Gastrocnemius medialis (tissue), 4 donors: ENCODE results near the gene PDCD11. TPM values are rescaled to one million over a fixed set of nuclear protein-coding genes. Genes with fewer than 3 reads are reported as not detected.

Experiments
- ATAC-seq, 2 donors: fragments of 150-250 bp; one replicate each; pipeline ENCODE4 v1.9.1; 2016
- DNase-seq, 2 donors: peaks; one replicate each; pipeline ENCODE4 v3.0.0-alpha.2; 2019
- H3K27ac ChIP-seq, 4 donors: fragments of 200-600 bp; sonication (generic); 1 replicate in 1 of 4; 2 replicates in 3 of 4; pipeline ENCODE4 v1.5.1; 2016 to 2018; ENCODE audit warnings: mild to moderate bottlenecking in 2 of 4, moderate library complexity in 1 of 4
- H3K27me3 ChIP-seq, 3 donors: fragments of 200-600 bp; sonication (generic) in 2 of 3; 1 replicate in 1 of 3; 2 replicates in 2 of 3; pipeline versions ENCODE4 v1.5.1 to v1.6.0; 2016 to 2019; ENCODE audit warnings: mild to moderate bottlenecking in 1 of 3, moderate library complexity in 1 of 3
- H3K36me3 ChIP-seq, 2 donors: fragments of 200-600 bp; sonication (generic) in 1 of 2; one replicate each; pipeline ENCODE4 v1.5.1; 2017 to 2018
- H3K4me1 ChIP-seq, 2 donors: fragments of 200-600 bp; sonication (generic) in 1 of 2; one replicate each; pipeline ENCODE4 v1.5.1; 2016 to 2017; ENCODE audit warnings: mild to moderate bottlenecking in 2 of 2
- H3K4me3 ChIP-seq, 4 donors: fragments of 200-600 bp; sonication (generic) in 3 of 4; 1 replicate in 1 of 4; 2 replicates in 3 of 4; pipeline ENCODE4 v1.5.1; 2016 to 2019; ENCODE audit warnings: mild to moderate bottlenecking in 2 of 4
- H3K9me3 ChIP-seq, 3 donors: fragments of 200-600 bp; sonication (generic) in 2 of 3; 1 replicate in 1 of 3; 2 replicates in 2 of 3; pipeline ENCODE4 v1.5.1; 2016 to 2019
- CTCF ChIP-seq, 5 experiments: fragments of 450-650 bp in 3 of 5; fragments of 200-600 bp in 2 of 5; sonication (generic) in 2 of 5; IDR thresholded peaks in 4 of 5; conservative IDR thresholded peaks in 1 of 5; 1 replicate in 4 of 5; 2 replicates in 1 of 5; pipeline ENCODE4 v1.5.1; 2016 to 2019; ENCODE audit warnings: antibody characterized with exemption in 5 of 5, mild to moderate bottlenecking in 3 of 5, moderate library complexity in 3 of 5
- POLR2A ChIP-seq, 2 donors: fragments of 450-650 bp; IDR thresholded peaks; one replicate each; pipeline ENCODE4 v1.6.1; 2017; ENCODE audit warnings: antibody characterized with exemption in 2 of 2, mild to moderate bottlenecking in 2 of 2, moderate library complexity in 2 of 2
- in situ Hi-C, 4 donors: fragments of 200-750 bp; cut with MboI; loops; one replicate each; pipeline versions ENCODE4 v1.15.0 to v1.8.0; 2017; ENCODE audit warnings: low sequenced_read_pairs in 4 of 4
- intact Hi-C: fragments of 100-400 bp; cut with DNase I; formaldehyde crosslinking; loops from one replicate; pipeline ENCODE4 v1.15.1; 2023; ENCODE audit warnings: low total_unique reads
- total RNA-seq, 4 donors: library from RNA; depleted of rRNA; stranded (reverse); fragments of >200 nt; gene quantifications; one replicate each; pipeline versions ENCODE4 v1.1.0 to v1.2.3, GENCODE V29; 2016

Gene PDCD11
- total RNA-seq, 4 donors from 2014 or later: 16.7 to 22.7 (median 19.5) TPM

GRCh38 chr10:103487410-103487708 is 90.9 kb downstream of the PDCD11 start:
- DNase-seq: no peak
- H3K27me3 ChIP-seq: no peaks in the 10 kb centered on the region
- H3K4me3 ChIP-seq: no peak overlapping the region
- no peaks in the 10 kb centered on the region for H3K9me3 ChIP-seq
- no peaks in the 10 kb centered on the region for H3K36me3 ChIP-seq
- H3K27ac ChIP-seq: no peak overlapping the region
- ATAC-seq: no peak
- TF ChIP-seq POLR2A (IDR thresholded peaks at IDR 0.05) (no peak), CTCF (IDR thresholded peaks at IDR 0.05 in 4 of 5, conservative IDR thresholded peaks at IDR 0.05 in 1 of 5) (no peak)
- no peaks in the 10 kb centered on the region for H3K4me1 ChIP-seq
- in situ Hi-C loops: loop anchor here in 3 of 4 donors (5.0 to 10.0 kb wide), 3 partner anchors 63 to 73 kb away; no protein-coding TSS in a partner anchor
- intact Hi-C loops: no loop called here

- Histone ChIP-seq H3K27me3 (peaks cover 13 to 15% (median 13%) of the 10 kb centered on the region in 3 donors), H3K9me3 (no peaks in the 10 kb centered on the region), H3K4me1 (peaks cover 0 to 8% of the 10 kb centered on the region in 2 donors), H3K36me3 (no peaks in the 10 kb centered on the region), H3K27ac (no peak overlapping the region), H3K4me3 (no peak overlapping the region)
- TF ChIP-seq CTCF (IDR thresholded peaks at IDR 0.05 in 4 of 5, conservative IDR thresholded peaks at IDR 0.05 in 1 of 5) (no peak), POLR2A (IDR thresholded peaks at IDR 0.05) (no peak)
- ATAC-seq (no peak), DNase-seq (no peak)
- in situ Hi-C loops (no loop called here), intact Hi-C loops (no loop called here)
Measured at GRCh38 chr10:103490986-103491314, 94.5 kb downstream of the PDCD11 start.

GRCh38 chr10:103491729-103492364 is 95.4 kb downstream of the PDCD11 start:
- Histone ChIP-seq H3K9me3 (no peaks in the 10 kb centered on the region), H3K4me1 (peaks cover 0 to 8% of the 10 kb centered on the region in 2 donors), H3K27ac (no peak overlapping the region), H3K4me3 (no peak overlapping the region), H3K36me3 (no peaks in the 10 kb centered on the region), H3K27me3 (peaks cover 13 to 15% (median 13%) of the 10 kb centered on the region in 3 donors)
- intact Hi-C loops (no loop called here), in situ Hi-C loops (no loop called here)
- TF ChIP-seq CTCF (IDR thresholded peaks at IDR 0.05 in 4 of 5, conservative IDR thresholded peaks at IDR 0.05 in 1 of 5) (no peak), POLR2A (IDR thresholded peaks at IDR 0.05) (no peak)
- no peak for DNase-seq
- peak; percentile 46 to 60 for ATAC-seq

GRCh38 chr10:103492655-103493261 is 96.3 kb downstream of the PDCD11 start:
- H3K27ac ChIP-seq: no peak overlapping the region
- intact Hi-C loops: no loop called here
- peaks cover 0 to 8% of the 10 kb centered on the region in 2 donors for H3K4me1 ChIP-seq
- no peaks in the 10 kb centered on the region for H3K9me3 ChIP-seq
- peaks cover 13 to 15% (median 13%) of the 10 kb centered on the region in 3 donors for H3K27me3 ChIP-seq
- no peak for ATAC-seq
- no peak for DNase-seq
- peak overlapping the region in 1 of 4 donors; percentile 42 for H3K4me3 ChIP-seq
- in situ Hi-C loops: no loop called here
- no peak for TF ChIP-seq POLR2A (IDR thresholded peaks at IDR 0.05)
- no peaks in the 10 kb centered on the region for H3K36me3 ChIP-seq

- Histone ChIP-seq H3K4me3 (peak within 1 kb of the TSS; percentile 42 to 61 (median 51)), H3K4me1 (peaks cover 0 to 8% of the 10 kb centered on the region in 2 donors), H3K27ac (no peak within 1 kb of the TSS), H3K36me3 (no peaks in the 10 kb centered on the region), H3K27me3 (peaks cover 13 to 15% (median 13%) of the 10 kb centered on the region in 3 donors), H3K9me3 (no peaks in the 10 kb centered on the region)
- ATAC-seq: peak in 1 of 2 donors; percentile 25
- intact Hi-C loops: no loop called here
- no peak for DNase-seq
- in situ Hi-C loops: no loop called here
- TF ChIP-seq POLR2A (IDR thresholded peaks at IDR 0.05) (no peak), CTCF (IDR thresholded peaks at IDR 0.05 in 4 of 5, conservative IDR thresholded peaks at IDR 0.05 in 1 of 5) (no peak)
Measured at GRCh38 chr10:103493362-103493915, 97.0 kb downstream of the PDCD11 start, which contains the start of gene NEURL1. Gene NEURL1, plus strand, starts transcription at chr10:103493705. Its CDS starts 683 bp downstream, at chr10:103494388.
